Glutamatergic neuron (in vitro differentiated cells): ENCODE data around the gene MARS1. TPM values are rescaled to one million over a fixed set of nuclear protein-coding genes. Genes with fewer than 3 reads are reported as not detected.
A peak's percentile ranks its signal among the peaks of the same experiment; 100 is the strongest.

Experiments used
- DNase-seq: peaks from one replicate; pipeline ENCODE4 v3.0.0; 2022
- H3K27ac Mint-ChIP-seq: one replicate; pipeline ENCODE4 v1.8.0; 2020; ENCODE audit warnings: mild to moderate bottlenecking, mixed read lengths, inconsistent platforms; ENCODE audit not compliant: unreplicated experiment
- H3K27me3 Mint-ChIP-seq: one replicate; pipeline ENCODE4 v1.8.0; 2020; ENCODE audit warnings: mild to moderate bottlenecking, moderate library complexity, mixed read lengths, inconsistent platforms; ENCODE audit not compliant: unreplicated experiment
- H3K36me3 Mint-ChIP-seq: one replicate; pipeline ENCODE4 v1.8.0; 2020; ENCODE audit warnings: mild to moderate bottlenecking, mixed read lengths, inconsistent platforms; ENCODE audit not compliant: unreplicated experiment
- H3K4me1 Mint-ChIP-seq: one replicate; pipeline ENCODE4 v1.8.0; 2020; ENCODE audit warnings: mild to moderate bottlenecking, low read depth, mixed read lengths, inconsistent platforms; ENCODE audit not compliant: unreplicated experiment
- H3K4me3 Mint-ChIP-seq: one replicate; pipeline ENCODE4 v1.8.0; 2020; ENCODE audit warnings: mild to moderate bottlenecking, mixed read lengths, inconsistent platforms; ENCODE audit not compliant: unreplicated experiment
- H3K9me3 Mint-ChIP-seq: one replicate; pipeline ENCODE4 v1.8.0; 2020; ENCODE audit warnings: mild to moderate bottlenecking, moderate library complexity, mixed read lengths, inconsistent platforms; ENCODE audit not compliant: unreplicated experiment
- total RNA-seq: library from RNA; stranded (reverse); fragmentation: NEBNext Ultra II Directional; extraction: Animal tissue kit (Norgen Biotek cat#: 25700); gene quantifications from one replicate; pipeline ENCODE4 v1.2.1, GENCODE V29; 2021; ENCODE audit not compliant: unreplicated experiment
- TF ChIP-seq, protein P1 (sequence below): fragments of 200-600 bp; sonication (generic); IDR thresholded peaks from one replicate; pipeline ENCODE4 v1.5.0; 2021; ENCODE audit not compliant: partially characterized antibody, unreplicated experiment

The MARS1 gene
- total RNA-seq, 1 donor from 2014 or later = 870 TPM

DNA sequence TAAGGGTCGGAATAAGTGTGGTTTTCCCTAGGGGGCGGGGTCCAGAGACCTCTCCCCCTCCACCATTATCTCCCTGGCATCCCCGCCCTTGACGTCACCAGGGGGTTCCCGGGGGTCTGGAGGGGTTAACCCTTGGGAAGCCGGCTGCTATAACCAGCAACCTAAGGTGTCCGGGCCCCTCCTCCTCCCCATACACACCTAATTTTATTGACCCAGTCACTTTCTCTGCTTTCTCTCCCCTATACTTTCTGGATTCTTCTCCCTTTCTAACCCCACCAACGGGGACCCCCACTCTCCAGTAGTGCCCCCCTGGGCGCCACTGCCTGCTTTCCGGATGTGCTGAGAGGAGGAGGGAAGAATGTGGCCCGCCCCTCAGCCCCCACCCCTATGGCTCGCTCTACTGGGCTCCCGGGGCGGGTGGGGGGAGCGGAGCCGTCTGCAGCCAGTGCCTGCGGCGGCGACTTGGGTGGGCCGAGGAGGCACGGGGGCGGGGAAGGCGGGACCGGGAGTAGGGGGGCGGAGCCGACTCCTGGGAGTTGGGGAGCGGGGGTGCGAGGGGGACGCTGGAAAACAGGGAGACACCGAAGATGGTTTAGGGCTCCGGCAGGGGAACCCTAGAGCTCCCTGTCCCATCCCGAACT lies 26.5 kb upstream of the MARS1 start:
- Mint-ChIP-seq H3K4me3 (peak overlapping the region; percentile 94), H3K27me3 (peaks cover 25% of the 10 kb centered on the region), H3K27ac (peak overlapping the region; percentile 52), H3K9me3 (peaks cover 13% of the 10 kb centered on the region), H3K36me3 (no peaks in the 10 kb centered on the region), H3K4me1 (peaks cover 16% of the 10 kb centered on the region)
- TF ChIP-seq, protein P1, sequence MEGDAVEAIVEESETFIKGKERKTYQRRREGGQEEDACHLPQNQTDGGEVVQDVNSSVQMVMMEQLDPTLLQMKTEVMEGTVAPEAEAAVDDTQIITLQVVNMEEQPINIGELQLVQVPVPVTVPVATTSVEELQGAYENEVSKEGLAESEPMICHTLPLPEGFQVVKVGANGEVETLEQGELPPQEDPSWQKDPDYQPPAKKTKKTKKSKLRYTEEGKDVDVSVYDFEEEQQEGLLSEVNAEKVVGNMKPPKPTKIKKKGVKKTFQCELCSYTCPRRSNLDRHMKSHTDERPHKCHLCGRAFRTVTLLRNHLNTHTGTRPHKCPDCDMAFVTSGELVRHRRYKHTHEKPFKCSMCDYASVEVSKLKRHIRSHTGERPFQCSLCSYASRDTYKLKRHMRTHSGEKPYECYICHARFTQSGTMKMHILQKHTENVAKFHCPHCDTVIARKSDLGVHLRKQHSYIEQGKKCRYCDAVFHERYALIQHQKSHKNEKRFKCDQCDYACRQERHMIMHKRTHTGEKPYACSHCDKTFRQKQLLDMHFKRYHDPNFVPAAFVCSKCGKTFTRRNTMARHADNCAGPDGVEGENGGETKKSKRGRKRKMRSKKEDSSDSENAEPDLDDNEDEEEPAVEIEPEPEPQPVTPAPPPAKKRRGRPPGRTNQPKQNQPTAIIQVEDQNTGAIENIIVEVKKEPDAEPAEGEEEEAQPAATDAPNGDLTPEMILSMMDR = no peak
- DNase-seq = peak; percentile 62

DNA sequence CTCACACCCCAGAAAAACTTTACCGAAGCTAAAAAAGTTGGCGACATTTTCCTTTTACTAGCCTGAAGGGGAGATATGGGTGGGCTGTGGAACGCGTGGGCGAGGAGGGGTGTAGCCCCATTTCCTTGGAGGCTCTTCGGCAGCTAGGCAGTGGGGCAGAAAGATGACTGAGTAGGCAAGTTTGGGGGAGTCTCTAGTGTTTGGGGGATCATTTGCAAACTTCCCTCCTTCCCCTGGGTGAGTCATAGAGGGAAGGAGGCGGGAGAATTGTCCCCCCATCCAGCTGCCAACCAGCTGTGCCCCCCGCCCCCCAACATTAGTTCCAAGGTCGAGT lies 26.0 kb upstream of the MARS1 start:
- Mint-ChIP-seq H3K4me1 (peaks cover 16% of the 10 kb centered on the region), H3K36me3 (peaks cover under 1% of the 10 kb centered on the region), H3K27me3 (peaks cover 25% of the 10 kb centered on the region), H3K4me3 (peak overlapping the region; percentile 94), H3K9me3 (peaks cover 14% of the 10 kb centered on the region), H3K27ac (peak overlapping the region; percentile 52)
- TF ChIP-seq, protein P1 = no peak
- DNase-seq = no peak

DNA sequence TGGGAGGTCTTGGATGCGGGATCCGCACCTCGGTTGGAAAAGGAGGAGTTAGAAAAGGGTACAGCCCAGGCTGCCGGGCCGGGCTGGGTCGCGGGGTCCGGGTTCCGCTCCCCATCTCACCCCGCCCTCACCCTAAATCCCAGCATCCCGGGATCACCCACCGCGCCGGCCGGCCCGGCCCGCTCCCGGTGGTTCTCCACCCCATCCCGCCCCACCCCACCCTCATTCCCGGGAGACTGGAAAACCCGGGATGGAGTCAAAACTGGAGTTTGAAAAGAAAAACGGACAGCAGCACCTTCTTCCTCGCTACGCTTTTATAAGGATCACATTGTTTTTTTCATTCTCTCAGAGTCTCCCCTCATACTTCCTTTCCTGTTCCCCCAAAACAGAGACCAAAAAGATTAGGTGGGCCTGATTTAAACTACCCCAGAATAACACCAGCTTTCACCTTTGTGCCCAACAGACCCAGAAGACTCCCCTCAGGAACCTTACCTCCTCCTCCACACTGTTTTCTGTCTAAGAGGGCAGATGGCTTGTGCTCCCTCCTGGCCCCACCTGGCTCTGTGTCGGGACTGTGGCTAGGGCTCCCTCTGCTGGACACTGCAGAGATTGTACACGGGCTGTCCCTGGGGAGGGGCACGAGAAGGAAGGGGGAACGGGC lies 25.5 kb upstream of the MARS1 start:
- H3K27me3 Mint-ChIP-seq = peaks cover 28% of the 10 kb centered on the region
- peak; percentile 94 for DNase-seq
- H3K4me1 Mint-ChIP-seq = peaks cover 16% of the 10 kb centered on the region
- H3K27ac Mint-ChIP-seq = peak overlapping the region; percentile 96
- peaks cover 5% of the 10 kb centered on the region for H3K36me3 Mint-ChIP-seq
- H3K9me3 Mint-ChIP-seq = peaks cover 17% of the 10 kb centered on the region
- TF ChIP-seq, protein P1 = peak; percentile 93
- peak overlapping the region; percentile 94 for H3K4me3 Mint-ChIP-seq

DNA sequence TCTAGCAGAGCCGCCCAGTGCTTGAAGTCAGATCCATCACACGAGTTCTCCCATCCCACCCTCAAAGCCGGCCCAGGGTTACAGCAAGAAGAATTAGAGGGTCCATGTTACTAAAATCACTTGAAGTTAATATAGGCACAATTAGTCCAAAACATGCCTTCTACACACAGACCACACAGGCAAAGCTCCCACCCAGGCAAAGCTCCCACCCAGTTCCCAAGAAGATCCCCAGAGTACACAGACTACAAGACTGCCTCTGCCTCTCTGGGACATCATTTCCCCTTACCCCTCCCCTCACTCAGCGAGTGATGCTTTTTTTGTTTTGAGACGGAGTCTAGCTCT lies 25.0 kb upstream of the MARS1 start:
- peaks cover 5% of the 10 kb centered on the region for H3K36me3 Mint-ChIP-seq
- H3K4me3 Mint-ChIP-seq = peak overlapping the region; percentile 94
- DNase-seq = no peak
- H3K9me3 Mint-ChIP-seq = peaks cover 15% of the 10 kb centered on the region
- TF ChIP-seq, protein P1 = peak; percentile 37
- H3K4me1 Mint-ChIP-seq = peaks cover 15% of the 10 kb centered on the region
- peak overlapping the region; percentile 64 for H3K27ac Mint-ChIP-seq
- H3K27me3 Mint-ChIP-seq = peaks cover 28% of the 10 kb centered on the region

DNA sequence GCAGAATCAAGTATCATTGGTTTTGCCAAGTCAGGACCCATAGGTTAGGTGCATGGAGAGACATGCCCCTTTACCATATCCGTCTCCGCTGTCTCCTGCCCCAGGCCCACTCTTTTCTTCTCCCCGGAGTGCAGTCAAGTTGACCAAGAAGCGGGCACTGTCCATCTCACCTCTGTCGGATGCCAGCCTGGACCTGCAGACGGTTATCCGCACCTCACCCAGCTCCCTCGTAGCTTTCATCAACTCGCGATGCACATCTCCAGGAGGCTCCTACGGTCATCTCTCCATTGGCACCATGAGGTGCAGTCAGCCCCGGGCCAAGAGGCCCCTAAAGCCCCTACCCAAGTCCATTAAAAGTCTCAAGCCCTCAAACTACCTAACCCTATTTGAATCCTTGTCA lies 23.3 kb upstream of the MARS1 start:
- Mint-ChIP-seq H3K27ac (no peak overlapping the region), H3K4me3 (peak overlapping the region; percentile 48), H3K27me3 (peaks cover 23% of the 10 kb centered on the region), H3K4me1 (peaks cover 8% of the 10 kb centered on the region), H3K36me3 (peaks cover 5% of the 10 kb centered on the region), H3K9me3 (peaks cover 10% of the 10 kb centered on the region)
- no peak for DNase-seq
- TF ChIP-seq, protein P1 = no peak
